ENCODE data around the gene PRDM15. TPM values are rescaled to one million over a fixed set of nuclear protein-coding genes. Genes with fewer than 3 reads are reported as not detected.

Gene PRDM15
- polyA plus RNA-seq, 4 donors = 3.6 to 5.1 (median 4.3) TPM

GRCh38 chr21:41828884-41829360, 50.2 kb downstream of the PRDM15 start:
- no peak for FAIRE-seq
- 53 to 63% (median 63%) methylated on average over 3 of the region's 3 CpGs for WGBS, 3 donors
- H3K27ac ChIP-seq (ENCODE audit: low read depth in 1 of 3, low read length in 2 of 3) = no peak overlapping the region
- DNase-seq = no peak
- H3K4me3 ChIP-seq (ENCODE audit: low read depth in 1 of 3, low read length in 3 of 3) = no peak overlapping the region
- H3K36me3 ChIP-seq (ENCODE audit: control insufficient read depth in 3 of 3, insufficient read depth in 2 of 3, low read depth in 1 of 3, low read length in 3 of 3) = peaks cover 2 to 68% (median 4%) of the 10 kb centered on the region in 3 donors
- no peaks in the 10 kb centered on the region for H3K4me1 ChIP-seq (ENCODE audit: control insufficient read depth in 3 of 3, insufficient read depth in 2 of 3, low read depth in 1 of 3, low read length in 2 of 3)
- no peaks in the 10 kb centered on the region for H3K27me3 ChIP-seq (ENCODE audit: control insufficient read depth in 3 of 3, insufficient read depth in 3 of 3, low read length in 3 of 3)
- no peaks in the 10 kb centered on the region for H3K9me3 ChIP-seq (ENCODE audit: control insufficient read depth in 2 of 2, insufficient read depth in 1 of 2, low read depth in 1 of 2, low read length in 1 of 2)

- no peak for DNase-seq
- H3K27ac ChIP-seq (ENCODE audit: low read depth in 1 of 3, low read length in 2 of 3) = no peak overlapping the region
- no peak for FAIRE-seq
- H3K9me3 ChIP-seq (ENCODE audit: control insufficient read depth in 2 of 2, insufficient read depth in 1 of 2, low read depth in 1 of 2, low read length in 1 of 2) = no peaks in the 10 kb centered on the region
- no peaks in the 10 kb centered on the region for H3K27me3 ChIP-seq (ENCODE audit: control insufficient read depth in 3 of 3, insufficient read depth in 3 of 3, low read length in 3 of 3)
- no peaks in the 10 kb centered on the region for H3K4me1 ChIP-seq (ENCODE audit: control insufficient read depth in 3 of 3, insufficient read depth in 2 of 3, low read depth in 1 of 3, low read length in 2 of 3)
- H3K36me3 ChIP-seq (ENCODE audit: control insufficient read depth in 3 of 3, insufficient read depth in 2 of 3, low read depth in 1 of 3, low read length in 3 of 3) = peaks cover under 1 to 66% (median 2%) of the 10 kb centered on the region in 3 donors
- H3K4me3 ChIP-seq (ENCODE audit: low read depth in 1 of 3, low read length in 3 of 3) = no peak overlapping the region
- 80 to 88% (median 87%) methylated on average over 41 to 42 of the region's 42 CpGs for WGBS, 3 donors
Observed at GRCh38 chr21:41827951-41828883, 50.9 kb downstream of the PRDM15 start.

- WGBS, 3 donors = 95 to 97% (median 96%) methylated on average over 16 of the region's 16 CpGs
- no peak for FAIRE-seq
Observed at GRCh38 chr21:41825881-41826280, 53.3 kb downstream of the PRDM15 start.

GRCh38 chr21:41825216-41825615, 53.9 kb downstream of the PRDM15 start:
- Histone ChIP-seq H3K27me3 (ENCODE audit: control insufficient read depth in 3 of 3, insufficient read depth in 3 of 3, low read length in 3 of 3) (no peaks in the 10 kb centered on the region), H3K4me3 (ENCODE audit: low read depth in 1 of 3, low read length in 3 of 3) (no peak overlapping the region), H3K9me3 (ENCODE audit: control insufficient read depth in 2 of 2, insufficient read depth in 1 of 2, low read depth in 1 of 2, low read length in 1 of 2) (no peaks in the 10 kb centered on the region), H3K4me1 (ENCODE audit: control insufficient read depth in 3 of 3, insufficient read depth in 2 of 3, low read depth in 1 of 3, low read length in 2 of 3) (no peaks in the 10 kb centered on the region), H3K36me3 (ENCODE audit: control insufficient read depth in 3 of 3, insufficient read depth in 2 of 3, low read depth in 1 of 3, low read length in 3 of 3) (peaks cover 2 to 72% (median 5%) of the 10 kb centered on the region in 3 donors), H3K27ac (ENCODE audit: low read depth in 1 of 3, low read length in 2 of 3) (no peak overlapping the region)
- FAIRE-seq (no peak), DNase-seq (no peak)
- 81 to 87% (median 86%) methylated on average over 14 to 15 of the region's 15 CpGs for WGBS, 3 donors

More at GRCh38 chr21:41825881-41826280, 53.3 kb downstream of the PRDM15 start:
- Histone ChIP-seq H3K36me3 (ENCODE audit: control insufficient read depth in 3 of 3, insufficient read depth in 2 of 3, low read depth in 1 of 3, low read length in 3 of 3) (peaks cover 2 to 69% (median 5%) of the 10 kb centered on the region in 3 donors), H3K9me3 (ENCODE audit: control insufficient read depth in 2 of 2, insufficient read depth in 1 of 2, low read depth in 1 of 2, low read length in 1 of 2) (no peaks in the 10 kb centered on the region), H3K27me3 (ENCODE audit: control insufficient read depth in 3 of 3, insufficient read depth in 3 of 3, low read length in 3 of 3) (no peaks in the 10 kb centered on the region), H3K27ac (ENCODE audit: low read depth in 1 of 3, low read length in 2 of 3) (no peak overlapping the region), H3K4me3 (ENCODE audit: low read depth in 1 of 3, low read length in 3 of 3) (no peak overlapping the region), H3K4me1 (ENCODE audit: control insufficient read depth in 3 of 3, insufficient read depth in 2 of 3, low read depth in 1 of 3, low read length in 2 of 3) (no peaks in the 10 kb centered on the region)
- no peak for DNase-seq

- 86 to 89% (median 86%) methylated on average over 22 of the region's 22 CpGs for WGBS, 3 donors
- Histone ChIP-seq H3K9me3 (ENCODE audit: control insufficient read depth in 2 of 2, insufficient read depth in 1 of 2, low read depth in 1 of 2, low read length in 1 of 2) (no peaks in the 10 kb centered on the region), H3K4me1 (ENCODE audit: control insufficient read depth in 3 of 3, insufficient read depth in 2 of 3, low read depth in 1 of 3, low read length in 2 of 3) (no peaks in the 10 kb centered on the region), H3K27me3 (ENCODE audit: control insufficient read depth in 3 of 3, insufficient read depth in 3 of 3, low read length in 3 of 3) (no peaks in the 10 kb centered on the region), H3K36me3 (ENCODE audit: control insufficient read depth in 3 of 3, insufficient read depth in 2 of 3, low read depth in 1 of 3, low read length in 3 of 3) (peaks cover 2 to 77% (median 5%) of the 10 kb centered on the region in 3 donors), H3K4me3 (ENCODE audit: low read depth in 1 of 3, low read length in 3 of 3) (no peak overlapping the region), H3K27ac (ENCODE audit: low read depth in 1 of 3, low read length in 2 of 3) (no peak overlapping the region)
- no peak for DNase-seq
- FAIRE-seq = no peak
Observed at GRCh38 chr21:41824466-41825207, 54.5 kb downstream of the PRDM15 start.

- FAIRE-seq (no peak), DNase-seq (no peak)
- Histone ChIP-seq H3K36me3 (ENCODE audit: control insufficient read depth in 3 of 3, insufficient read depth in 2 of 3, low read depth in 1 of 3, low read length in 3 of 3) (peaks cover 2 to 84% (median 5%) of the 10 kb centered on the region in 3 donors), H3K4me1 (ENCODE audit: control insufficient read depth in 3 of 3, insufficient read depth in 2 of 3, low read depth in 1 of 3, low read length in 2 of 3) (no peaks in the 10 kb centered on the region), H3K9me3 (ENCODE audit: control insufficient read depth in 2 of 2, insufficient read depth in 1 of 2, low read depth in 1 of 2, low read length in 1 of 2) (no peaks in the 10 kb centered on the region), H3K4me3 (ENCODE audit: low read depth in 1 of 3, low read length in 3 of 3) (no peak overlapping the region), H3K27ac (ENCODE audit: low read depth in 1 of 3, low read length in 2 of 3) (no peak overlapping the region), H3K27me3 (ENCODE audit: control insufficient read depth in 3 of 3, insufficient read depth in 3 of 3, low read length in 3 of 3) (no peaks in the 10 kb centered on the region)
- WGBS, 3 donors = 92 to 97% (median 96%) methylated on average over 12 of the region's 12 CpGs
Observed at GRCh38 chr21:41823906-41824305, 55.2 kb downstream of the PRDM15 start.

- H3K36me3 ChIP-seq (ENCODE audit: control insufficient read depth in 3 of 3, insufficient read depth in 2 of 3, low read depth in 1 of 3, low read length in 3 of 3) = peaks cover 2 to 79% (median 5%) of the 10 kb centered on the region in 3 donors
- no peak for FAIRE-seq
- no peak for DNase-seq
- no peaks in the 10 kb centered on the region for H3K4me1 ChIP-seq (ENCODE audit: control insufficient read depth in 3 of 3, insufficient read depth in 2 of 3, low read depth in 1 of 3, low read length in 2 of 3)
- H3K27ac ChIP-seq (ENCODE audit: low read depth in 1 of 3, low read length in 2 of 3) = no peak overlapping the region
- no peaks in the 10 kb centered on the region for H3K9me3 ChIP-seq (ENCODE audit: control insufficient read depth in 2 of 2, insufficient read depth in 1 of 2, low read depth in 1 of 2, low read length in 1 of 2)
- 81 to 95% (median 92%) methylated on average over 21 of the region's 21 CpGs for WGBS, 3 donors
- H3K27me3 ChIP-seq (ENCODE audit: control insufficient read depth in 3 of 3, insufficient read depth in 3 of 3, low read length in 3 of 3) = no peaks in the 10 kb centered on the region
- no peak overlapping the region for H3K4me3 ChIP-seq (ENCODE audit: low read depth in 1 of 3, low read length in 3 of 3)
Observed at GRCh38 chr21:41823166-41823565, 56.0 kb downstream of the PRDM15 start.

- 88 to 94% (median 93%) methylated on average over 32 of the region's 32 CpGs for WGBS, 3 donors
- DNase-seq (no peak), FAIRE-seq (no peak)
- Histone ChIP-seq H3K27me3 (ENCODE audit: control insufficient read depth in 3 of 3, insufficient read depth in 3 of 3, low read length in 3 of 3) (no peaks in the 10 kb centered on the region), H3K27ac (ENCODE audit: low read depth in 1 of 3, low read length in 2 of 3) (no peak overlapping the region), H3K9me3 (ENCODE audit: control insufficient read depth in 2 of 2, insufficient read depth in 1 of 2, low read depth in 1 of 2, low read length in 1 of 2) (no peaks in the 10 kb centered on the region), H3K36me3 (ENCODE audit: control insufficient read depth in 3 of 3, insufficient read depth in 2 of 3, low read depth in 1 of 3, low read length in 3 of 3) (peaks cover 0 to 75% (median 5%) of the 10 kb centered on the region in 3 donors), H3K4me1 (ENCODE audit: control insufficient read depth in 3 of 3, insufficient read depth in 2 of 3, low read depth in 1 of 3, low read length in 2 of 3) (no peaks in the 10 kb centered on the region), H3K4me3 (ENCODE audit: low read depth in 1 of 3, low read length in 3 of 3) (no peak overlapping the region)
Observed at GRCh38 chr21:41821756-41822431, 57.2 kb downstream of the PRDM15 start.

Data from small intestine (tissue), 7 donors.